Measurements from ENCODE around the gene TCF20. TPM values are rescaled to one million over a fixed set of nuclear protein-coding genes. Genes with fewer than 3 reads are reported as not detected.
A peak's percentile ranks its signal among the peaks of the same experiment; 100 is the strongest.

The TCF20 gene
- total and polyA plus RNA-seq, 4 experiments from 2014 or later, result 0.72 to 93.4 (median 46.8) TPM

- Histone ChIP-seq H3K27me3 (ENCODE audit: insufficient read depth, low read length) (no peaks in the 10 kb centered on the region), H3K9me3 (ENCODE audit: control insufficient read depth in 1 of 2, low read length in 2 of 2) (no peaks in the 10 kb centered on the region), H3K36me3 (ENCODE audit: insufficient read depth, low read length) (peaks cover 4% of the 10 kb centered on the region), H3K4me3 (ENCODE audit: low read length in 2 of 2) (no peak overlapping the region), H3K27ac (ENCODE audit: low read depth, low read length) (no peak overlapping the region), H3K4me1 (ENCODE audit: insufficient read depth, low read length) (peaks cover 27% of the 10 kb centered on the region)
- Mint-ChIP-seq H3K9me3 (peaks cover 0 to 2% (median 0%) of the 10 kb centered on the region in 8 donors), H3K36me3 (peaks cover 10 to 24% of the 10 kb centered on the region in 2 donors), H3K27ac (peak overlapping the region in 1 of 7 donors; percentile 32), H3K4me3 (no peak overlapping the region), H3K4me1 (peaks cover 36 to 62% (median 48%) of the 10 kb centered on the region in 4 donors), H3K27me3 (no peaks in the 10 kb centered on the region)
- ChIA-PET CTCF (ENCODE audit: partially characterized antibody) (interaction anchor here (0.7 kb wide), 1 partner anchor 28 kb away, joined by 3 read pairs; no protein-coding TSS in a partner anchor), POLR2A (ENCODE audit: partially characterized antibody) (no interaction called here)
- intact Hi-C loops (cut with micrococcal nuclease), result no loop called here
- DNase-seq, result no peak
Observed at GRCh38 chr22:42249831-42250230, 20.6 kb downstream of the TCF20 start.

DNA sequence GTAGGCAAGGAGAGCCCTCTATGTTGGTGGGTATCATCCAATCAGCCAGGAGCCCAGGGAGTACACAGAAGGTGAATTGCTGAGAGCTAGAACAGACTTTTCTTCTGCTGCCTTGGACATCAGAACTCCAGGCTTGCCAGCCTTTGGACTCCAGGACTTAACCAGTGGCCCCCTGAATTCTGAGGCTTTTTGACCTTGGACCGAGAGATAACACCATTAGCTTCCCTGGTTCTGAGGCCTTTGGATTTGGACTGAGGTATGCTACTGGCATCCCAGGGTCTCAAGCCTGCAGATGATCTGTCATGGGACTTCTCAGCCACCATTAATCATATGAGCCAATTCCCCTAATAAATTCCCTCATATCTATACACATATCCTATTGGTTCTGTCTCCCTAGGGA lies 21.5 kb downstream of the TCF20 start:
- Histone ChIP-seq H3K27me3 (ENCODE audit: insufficient read depth, low read length) (no peaks in the 10 kb centered on the region), H3K36me3 (ENCODE audit: insufficient read depth, low read length) (peaks cover 4% of the 10 kb centered on the region), H3K27ac (ENCODE audit: low read depth, low read length) (no peak overlapping the region), H3K9me3 (ENCODE audit: control insufficient read depth in 1 of 2, low read length in 2 of 2) (no peaks in the 10 kb centered on the region), H3K4me3 (ENCODE audit: low read length in 2 of 2) (no peak overlapping the region), H3K4me1 (ENCODE audit: insufficient read depth, low read length) (peaks cover 28% of the 10 kb centered on the region)
- Mint-ChIP-seq H3K27ac (peak overlapping the region in 5 of 7 donors; percentile 17 to 75 (median 27)), H3K36me3 (peaks cover 14 to 22% of the 10 kb centered on the region in 2 donors), H3K4me1 (peaks cover 38 to 62% (median 49%) of the 10 kb centered on the region in 4 donors), H3K27me3 (no peaks in the 10 kb centered on the region), H3K4me3 (no peak overlapping the region), H3K9me3 (peaks cover 0 to 2% (median 0%) of the 10 kb centered on the region in 8 donors)
- intact Hi-C loops (cut with micrococcal nuclease), result no loop called here
- ChIA-PET POLR2A (ENCODE audit: partially characterized antibody) (no interaction called here), CTCF (ENCODE audit: partially characterized antibody) (no interaction called here)
- DNase-seq, result no peak

GRCh38 chr22:42247596-42247995 lies 22.9 kb downstream of the TCF20 start:
- no peak for DNase-seq
- H3K36me3 ChIP-seq (ENCODE audit: insufficient read depth, low read length), result peaks cover 4% of the 10 kb centered on the region
- Mint-ChIP-seq H3K4me3 (no peak overlapping the region), H3K4me1 (peaks cover 42 to 64% (median 52%) of the 10 kb centered on the region in 4 donors), H3K9me3 (peaks cover 0 to 2% (median 0%) of the 10 kb centered on the region in 8 donors), H3K27ac (peak overlapping the region in 4 of 7 donors; percentile 7 to 74 (median 28)), H3K27me3 (no peaks in the 10 kb centered on the region), H3K36me3 (peaks cover 14 to 26% of the 10 kb centered on the region in 2 donors)
- CTCF ChIA-PET (ENCODE audit: partially characterized antibody), result no interaction called here
- H3K9me3 ChIP-seq (ENCODE audit: control insufficient read depth in 1 of 2, low read length in 2 of 2), result no peaks in the 10 kb centered on the region
- H3K4me3 ChIP-seq (ENCODE audit: low read length in 2 of 2), result no peak overlapping the region
- intact Hi-C loops (cut with micrococcal nuclease), result no loop called here
- no peak overlapping the region for H3K27ac ChIP-seq (ENCODE audit: low read depth, low read length)
- peaks cover 35% of the 10 kb centered on the region for H3K4me1 ChIP-seq (ENCODE audit: insufficient read depth, low read length)
- POLR2A ChIA-PET (ENCODE audit: partially characterized antibody), result no interaction called here
- no peaks in the 10 kb centered on the region for H3K27me3 ChIP-seq (ENCODE audit: insufficient read depth, low read length)

GRCh38 chr22:42243802-42244060 lies 26.7 kb downstream of the TCF20 start:
- Mint-ChIP-seq H3K4me1 (peaks cover 38 to 62% (median 50%) of the 10 kb centered on the region in 4 donors), H3K27ac (peak overlapping the region in 2 of 7 donors; percentile 3 to 31), H3K4me3 (no peak overlapping the region), H3K36me3 (peaks cover 7 to 14% of the 10 kb centered on the region in 2 donors), H3K27me3 (no peaks in the 10 kb centered on the region), H3K9me3 (no peaks in the 10 kb centered on the region)
- H3K36me3 ChIP-seq (ENCODE audit: insufficient read depth, low read length), result no peaks in the 10 kb centered on the region
- ChIA-PET POLR2A (ENCODE audit: partially characterized antibody) (no interaction called here), CTCF (ENCODE audit: partially characterized antibody) (no interaction called here)
- no peak for DNase-seq
- peaks cover 22% of the 10 kb centered on the region for H3K4me1 ChIP-seq (ENCODE audit: insufficient read depth, low read length)
- H3K9me3 ChIP-seq (ENCODE audit: control insufficient read depth in 1 of 2, low read length in 2 of 2), result no peaks in the 10 kb centered on the region
- intact Hi-C loops (cut with micrococcal nuclease), result no loop called here
- no peak overlapping the region for H3K27ac ChIP-seq (ENCODE audit: low read depth, low read length)
- no peaks in the 10 kb centered on the region for H3K27me3 ChIP-seq (ENCODE audit: insufficient read depth, low read length)
- H3K4me3 ChIP-seq (ENCODE audit: low read length in 2 of 2), result no peak overlapping the region

DNA sequence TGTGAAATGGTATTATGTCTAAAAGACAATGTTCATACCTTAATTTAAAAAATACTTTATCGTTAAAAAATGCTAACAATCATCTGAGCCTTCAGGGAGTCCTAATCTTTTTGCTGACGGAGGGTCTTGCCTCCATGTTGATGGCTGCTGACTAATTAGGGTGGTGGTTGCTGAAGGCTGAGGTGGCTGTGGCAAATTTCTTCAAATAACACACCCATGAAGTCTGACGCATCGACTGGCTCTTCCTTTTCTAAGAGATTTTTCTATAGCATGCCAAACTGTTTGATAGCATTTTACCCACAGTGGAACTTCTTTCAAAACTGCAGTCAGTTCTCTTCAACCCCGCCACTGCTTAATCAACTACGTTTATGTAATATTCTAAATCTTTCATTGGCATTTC lies 33.6 kb downstream of the TCF20 start:
- H3K27me3 ChIP-seq (ENCODE audit: insufficient read depth, low read length), result no peaks in the 10 kb centered on the region
- no peak overlapping the region for H3K4me3 ChIP-seq (ENCODE audit: low read length in 2 of 2)
- Mint-ChIP-seq H3K4me3 (no peak overlapping the region), H3K4me1 (peaks cover 41 to 77% (median 60%) of the 10 kb centered on the region in 4 donors), H3K27me3 (no peaks in the 10 kb centered on the region), H3K27ac (peak overlapping the region in 4 of 7 donors; percentile 30 to 88 (median 46)), H3K9me3 (peaks cover 0 to 3% (median 0%) of the 10 kb centered on the region in 8 donors), H3K36me3 (peaks cover 11 to 13% of the 10 kb centered on the region in 2 donors)
- ChIA-PET CTCF (ENCODE audit: partially characterized antibody) (no interaction called here), POLR2A (ENCODE audit: partially characterized antibody) (no interaction called here)
- intact Hi-C loops (cut with micrococcal nuclease), result no loop called here
- H3K36me3 ChIP-seq (ENCODE audit: insufficient read depth, low read length), result no peaks in the 10 kb centered on the region
- DNase-seq, result no peak
- H3K9me3 ChIP-seq (ENCODE audit: control insufficient read depth in 1 of 2, low read length in 2 of 2), result no peaks in the 10 kb centered on the region
- peaks cover 36% of the 10 kb centered on the region for H3K4me1 ChIP-seq (ENCODE audit: insufficient read depth, low read length)
- H3K27ac ChIP-seq (ENCODE audit: low read depth, low read length), result no peak overlapping the region

GRCh38 chr22:42236268-42236667 lies 34.2 kb downstream of the TCF20 start:
- H3K9me3 Mint-ChIP-seq, result peaks cover 0 to 3% (median 0%) of the 10 kb centered on the region in 8 donors
- no peak for DNase-seq
- intact Hi-C loops (cut with micrococcal nuclease), result no loop called here
- H3K27me3 Mint-ChIP-seq, result no peaks in the 10 kb centered on the region
- Histone ChIP-seq H3K9me3 (ENCODE audit: control insufficient read depth in 1 of 2, low read length in 2 of 2) (no peaks in the 10 kb centered on the region), H3K4me3 (ENCODE audit: low read length in 2 of 2) (no peak overlapping the region), H3K27me3 (ENCODE audit: insufficient read depth, low read length) (no peaks in the 10 kb centered on the region), H3K36me3 (ENCODE audit: insufficient read depth, low read length) (no peaks in the 10 kb centered on the region), H3K27ac (ENCODE audit: low read depth, low read length) (no peak overlapping the region), H3K4me1 (ENCODE audit: insufficient read depth, low read length) (peaks cover 36% of the 10 kb centered on the region)
- ChIA-PET POLR2A (ENCODE audit: partially characterized antibody) (no interaction called here), CTCF (ENCODE audit: partially characterized antibody) (no interaction called here)
- peak overlapping the region in 3 of 7 donors; percentile 46 to 73 (median 69) for H3K27ac Mint-ChIP-seq
- peaks cover 41 to 72% (median 55%) of the 10 kb centered on the region in 4 donors for H3K4me1 Mint-ChIP-seq
- no peak overlapping the region for H3K4me3 Mint-ChIP-seq
- peaks cover 11 to 13% of the 10 kb centered on the region in 2 donors for H3K36me3 Mint-ChIP-seq

DNA sequence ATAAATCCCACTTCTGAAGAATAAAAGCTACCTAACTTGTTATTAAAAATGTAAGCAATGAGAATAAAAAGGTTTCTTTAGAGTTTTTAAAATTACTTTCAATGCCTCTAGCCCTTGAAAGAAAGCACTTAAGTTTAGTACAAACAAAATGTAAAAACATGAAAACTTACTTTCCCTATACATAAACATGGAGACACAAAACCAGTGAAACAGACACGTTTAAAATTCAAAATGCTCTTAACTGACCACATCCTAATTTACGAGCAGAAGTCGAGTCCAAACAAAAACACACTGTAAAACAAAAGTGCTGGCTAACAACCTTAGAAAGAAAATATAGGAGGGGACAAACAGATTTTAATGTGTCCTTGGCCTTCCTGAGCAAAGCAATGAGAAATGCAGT lies 36.6 kb downstream of the TCF20 start:
- H3K4me3 ChIP-seq (ENCODE audit: low read length in 2 of 2), result no peak overlapping the region
- peak overlapping the region in 2 of 8 donors; percentile 0 to 1 for H3K4me3 Mint-ChIP-seq
- POLR2A ChIA-PET (ENCODE audit: partially characterized antibody), result no interaction called here
- peaks cover 0 to 3% (median 0%) of the 10 kb centered on the region in 8 donors for H3K9me3 Mint-ChIP-seq
- intact Hi-C loops (cut with micrococcal nuclease), result no loop called here
- H3K27ac ChIP-seq (ENCODE audit: low read depth, low read length), result no peak overlapping the region
- H3K36me3 ChIP-seq (ENCODE audit: insufficient read depth, low read length), result no peaks in the 10 kb centered on the region
- peak overlapping the region in 2 of 7 donors; percentile 67 to 70 for H3K27ac Mint-ChIP-seq
- H3K27me3 Mint-ChIP-seq, result no peaks in the 10 kb centered on the region
- H3K36me3 Mint-ChIP-seq, result peaks cover 11 to 13% of the 10 kb centered on the region in 2 donors
- CTCF ChIA-PET (ENCODE audit: partially characterized antibody), result no interaction called here
- peaks cover 45% of the 10 kb centered on the region for H3K4me1 ChIP-seq (ENCODE audit: insufficient read depth, low read length)
- H3K27me3 ChIP-seq (ENCODE audit: insufficient read depth, low read length), result no peaks in the 10 kb centered on the region
- DNase-seq, result no peak
- no peaks in the 10 kb centered on the region for H3K9me3 ChIP-seq (ENCODE audit: control insufficient read depth in 1 of 2, low read length in 2 of 2)
- H3K4me1 Mint-ChIP-seq, result peaks cover 52 to 75% (median 64%) of the 10 kb centered on the region in 4 donors
